ENCODE measurements around the gene GALNT16.

- no peak for TF ChIP-seq CTCF (conservative IDR thresholded peaks at IDR 0.05; ENCODE audit: low read length)
- no peak for TF ChIP-seq EZH2phosphoT487 (IDR thresholded peaks at IDR 0.05; ENCODE audit: borderline replicate concordance)
Measured at GRCh38 chr14:69398818-69399210, 138.9 kb downstream of the GALNT16 start.

Measured in Loucy (cell line).